Right kidney (tissue), 9 donors: Measurements from ENCODE around the gene LCE1A.
A peak's percentile ranks its signal among the peaks of the same experiment; 100 is the strongest.

Source experiments
- DNase-seq: peaks from one replicate; pipeline ENCODE4 v3.0.0-alpha.2; 2016
- long read RNA-seq, 8 donors: transcript quantifications; one replicate each; lab custom pipeline, GENCODE V29; 2026

The LCE1A gene, protein sequence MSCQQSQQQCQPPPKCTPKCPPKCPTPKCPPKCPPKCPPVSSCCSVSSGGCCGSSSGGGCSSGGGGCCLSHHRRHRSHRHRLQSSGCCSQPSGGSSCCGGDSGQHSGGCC
- long read RNA-seq, donor 1: 0 reads
- long read RNA-seq, donor 2: 0 reads
- long read RNA-seq, donor 3: 0 reads
- long read RNA-seq, donor 4: 0 reads
- long read RNA-seq, donor 5: 0 reads
- long read RNA-seq, donor 6: 0 reads
- long read RNA-seq, donor 7: 0 reads
- long read RNA-seq, donor 8: 0 reads

DNA sequence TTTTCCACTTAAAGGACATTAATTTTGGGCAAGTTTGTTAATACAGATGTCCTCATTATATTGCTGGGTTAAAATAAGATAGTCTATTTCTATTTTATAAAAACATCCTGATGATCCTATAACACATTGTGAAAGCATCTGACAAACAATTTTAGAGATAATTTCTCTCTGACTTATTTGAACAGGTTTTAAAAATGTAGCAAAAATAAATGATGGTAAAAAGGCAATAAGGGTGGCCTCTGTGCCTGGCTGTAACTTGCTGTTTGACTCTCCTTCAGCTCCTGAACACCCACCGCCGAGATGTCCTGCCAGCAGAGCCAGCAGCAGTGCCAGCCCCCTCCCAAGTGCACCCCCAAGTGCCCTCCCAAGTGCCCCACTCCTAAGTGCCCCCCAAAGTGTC is at the start of gene LCE1A:
LCE1A (plus strand) TSS at position 301 of the 400 bp plus-strand sequence; CDS start at position 301, 0 bp downstream.
- no peak for DNase-seq

DNA sequence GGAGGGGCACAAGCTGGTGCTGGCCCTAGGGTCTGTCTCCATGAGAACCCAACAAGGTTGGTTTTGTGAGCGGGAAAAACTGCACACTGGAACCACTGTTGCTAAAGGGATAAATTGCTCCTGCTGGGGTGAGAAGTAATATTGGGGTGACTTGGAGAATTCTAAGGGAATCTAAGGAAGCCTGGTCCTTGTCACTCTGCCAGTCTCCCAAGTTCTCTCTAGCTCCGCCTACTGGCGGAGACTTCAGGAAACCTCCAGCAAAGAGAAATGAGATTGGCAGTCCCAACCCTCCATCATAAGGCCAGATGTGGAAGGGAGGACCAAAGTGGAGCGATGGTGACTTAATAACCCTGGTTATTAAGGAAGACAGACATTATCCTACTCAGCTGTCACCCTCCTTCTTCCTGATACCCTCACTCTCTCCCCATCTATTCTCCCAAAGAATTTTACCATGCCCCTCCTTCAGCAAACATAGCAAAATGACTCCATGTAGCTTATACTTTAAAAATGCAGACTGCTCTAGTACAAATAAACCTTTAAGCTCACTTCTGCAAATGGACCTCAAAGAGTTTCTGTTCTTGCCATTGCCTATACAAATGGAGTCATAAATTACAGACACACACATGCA is 49.6 kb upstream of the LCE1A start:
- no peak for DNase-seq

GRCh38 chr1:152783095-152783494 is 44.2 kb upstream of the LCE1A start:
- DNase-seq: no peak

DNA sequence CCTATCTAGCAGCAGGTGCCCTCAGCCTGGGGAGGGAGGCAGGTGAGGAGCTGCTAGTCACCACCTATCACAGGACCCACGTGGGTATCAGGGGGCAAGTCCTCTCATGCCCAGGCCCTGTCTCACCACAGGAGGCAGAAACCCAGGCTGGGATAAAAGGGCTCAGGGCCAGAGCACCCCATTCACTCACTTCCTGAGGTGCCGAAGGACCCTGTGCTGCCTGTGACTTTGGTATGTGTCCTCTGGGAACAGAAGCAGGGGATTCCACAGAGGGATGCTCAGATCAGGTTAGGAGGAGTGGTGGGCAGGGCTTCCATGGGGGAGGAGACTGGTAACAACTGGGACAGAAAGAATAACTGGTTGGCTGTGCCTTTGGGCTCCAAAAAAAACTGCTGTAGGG is 41.2 kb upstream of the LCE1A start, which contains the start of gene LCE1E:
LCE1E (plus strand) TSS at position 181 of the 400 bp plus-strand sequence. CDS start 1,043 bp downstream, outside the sequence.
- no peak for DNase-seq

DNA sequence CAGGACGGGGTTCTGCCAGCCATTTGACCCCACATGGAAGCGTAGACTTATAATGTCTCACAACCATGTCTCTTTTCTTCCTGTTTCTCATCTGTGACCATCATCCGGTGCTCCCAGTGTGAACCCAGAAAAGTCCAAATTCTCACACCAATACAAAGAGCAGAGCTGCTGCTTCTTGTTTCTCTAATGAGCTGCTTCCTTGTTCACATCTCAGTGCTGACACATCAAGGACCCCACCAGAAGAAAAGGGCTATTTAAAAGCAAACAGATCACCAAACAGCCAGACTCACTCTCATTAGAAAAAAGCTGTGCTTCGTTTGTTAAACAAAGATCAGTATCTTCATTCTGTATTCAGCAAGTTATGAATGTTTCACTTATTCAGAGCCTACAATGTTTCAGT is 31.6 kb upstream of the LCE1A start:
- no peak for DNase-seq

DNA sequence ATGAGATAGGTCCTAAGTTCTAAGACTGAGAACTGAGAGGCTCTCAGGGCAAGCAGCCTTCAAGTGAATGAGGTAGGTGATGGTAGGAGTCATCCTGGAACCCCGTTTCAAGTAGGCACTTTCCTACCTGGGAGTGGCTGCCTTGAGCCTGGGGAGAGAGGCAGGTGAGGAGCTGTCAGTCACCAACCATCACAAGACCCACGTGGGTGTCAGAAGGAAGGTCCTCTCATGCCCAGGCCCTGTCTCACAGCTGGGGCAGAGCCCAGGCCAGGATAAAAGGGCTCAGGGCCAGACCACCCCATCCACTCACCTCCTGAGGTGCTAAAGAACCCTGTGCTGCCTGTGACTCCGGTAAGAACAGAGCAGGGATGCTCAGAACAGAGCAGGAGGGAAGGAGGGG is 30.9 kb upstream of the LCE1A start, which contains the start of gene LCE1D:
LCE1D (plus strand) TSS at position 301 of the 400 bp plus-strand sequence. CDS start 1,074 bp downstream, outside the sequence.
- no peak for DNase-seq

GRCh38 chr1:152801333-152801732 is 25.9 kb upstream of the LCE1A start:
- DNase-seq: no peak

DNA sequence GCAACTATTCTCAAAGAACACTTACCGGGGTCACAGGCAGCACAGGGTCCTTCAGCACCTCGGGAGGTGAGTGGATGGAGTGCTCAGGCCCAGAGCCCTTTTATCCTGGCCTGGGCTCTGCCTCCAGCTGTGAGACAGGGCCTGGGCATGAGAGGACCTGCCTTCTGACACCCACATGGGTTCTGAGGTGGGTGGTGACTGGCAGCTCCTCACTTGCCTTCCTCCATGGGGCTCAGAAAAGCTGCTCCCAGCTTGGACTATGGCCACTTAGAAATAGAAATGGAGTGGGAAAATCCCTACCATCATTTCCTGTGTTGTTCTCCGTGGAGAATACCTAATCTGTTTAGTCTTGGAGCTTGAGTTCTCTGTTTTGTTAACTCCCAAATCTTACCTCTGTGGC is 20.7 kb upstream of the LCE1A start, which contains the start of gene LCE1C:
LCE1C (minus strand) TSS at position 76 of the 400 bp plus-strand sequence. CDS start 1,173 bp downstream, outside the sequence.
- DNase-seq: no peak

DNA sequence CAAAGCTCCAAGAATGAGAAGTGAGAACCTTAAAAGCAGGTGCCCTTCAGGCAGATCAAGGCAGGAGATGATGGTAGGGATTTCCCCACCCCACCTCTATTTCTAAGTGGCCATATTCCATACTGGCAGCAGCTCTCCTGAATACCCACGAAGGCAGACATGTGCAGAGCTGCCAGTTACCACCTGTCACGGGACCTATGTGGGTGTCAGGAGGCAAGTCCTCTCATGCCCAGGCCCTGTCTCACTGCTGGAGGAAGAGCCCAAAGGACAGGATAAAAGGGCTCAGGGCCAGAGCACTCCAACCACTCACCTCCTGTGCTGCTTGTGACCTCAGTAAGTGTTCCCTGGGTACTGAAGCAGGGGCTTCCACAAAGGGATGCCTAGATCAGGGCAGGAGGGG is 16.2 kb upstream of the LCE1A start:
- no peak for DNase-seq

DNA sequence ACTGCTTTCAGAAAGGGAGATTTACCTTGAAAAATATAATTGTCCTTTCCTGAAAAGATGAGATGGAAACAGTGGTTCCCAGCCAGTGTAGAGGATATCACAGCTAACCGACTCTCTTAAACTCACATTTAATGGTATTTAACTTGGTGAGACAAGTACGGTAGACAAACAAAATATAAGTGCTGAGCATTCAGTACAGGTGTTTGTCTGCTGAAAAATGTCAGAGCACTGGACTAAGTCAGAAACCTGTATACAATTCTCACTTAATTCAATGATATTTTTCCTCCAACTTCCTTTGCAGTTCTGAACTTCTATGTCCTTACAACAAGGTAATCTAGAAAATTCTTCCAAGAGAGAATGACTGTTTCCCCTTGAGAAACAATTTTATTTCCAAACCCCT is 15.6 kb upstream of the LCE1A start, which contains the start of gene LCE1B:
LCE1B (plus strand) TSS at position 301 of the 400 bp plus-strand sequence. CDS start 476 bp downstream, outside the sequence.
- DNase-seq: no peak

DNA sequence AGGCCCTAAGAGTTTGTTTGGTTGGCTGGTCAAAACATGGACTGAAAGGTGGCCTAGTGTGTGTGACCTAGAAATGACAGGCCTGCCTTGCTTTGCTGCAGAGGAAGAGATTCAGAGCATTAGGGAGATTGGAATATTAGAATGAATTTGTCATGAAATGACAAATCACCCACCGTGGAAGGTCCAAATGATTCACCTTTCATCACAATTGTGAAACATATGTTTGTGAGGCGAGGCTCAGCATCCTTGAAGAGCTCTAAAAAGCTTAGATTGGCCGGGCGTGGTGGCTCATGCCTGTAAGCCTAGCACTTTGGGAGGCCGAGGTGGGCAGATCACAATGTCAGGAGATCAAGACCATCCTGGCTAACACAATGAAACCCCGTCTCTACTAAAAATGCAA is 10.0 kb upstream of the LCE1A start:
- DNase-seq: no peak

GRCh38 chr1:152823294-152823693 is 4.0 kb upstream of the LCE1A start:
- no peak for DNase-seq

DNA sequence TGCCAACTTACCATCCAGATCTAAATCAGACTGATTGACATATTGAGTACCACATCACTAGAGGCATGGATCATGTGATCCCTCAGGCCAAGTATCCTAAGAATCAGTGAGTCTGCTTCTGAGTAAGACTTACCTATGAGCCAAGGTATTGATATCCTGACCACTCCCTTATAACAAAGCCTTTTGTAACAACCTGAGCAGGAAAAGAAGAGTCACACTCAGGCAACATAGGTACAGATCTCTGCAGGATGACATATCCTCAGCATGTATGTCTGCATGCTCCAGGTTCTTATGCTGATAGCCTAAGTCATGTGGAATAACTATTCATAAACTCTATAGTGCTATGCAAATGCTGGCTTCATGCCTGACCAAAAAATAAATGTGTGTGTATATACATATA is 2.3 kb upstream of the LCE1A start:
- no peak for DNase-seq

DNA sequence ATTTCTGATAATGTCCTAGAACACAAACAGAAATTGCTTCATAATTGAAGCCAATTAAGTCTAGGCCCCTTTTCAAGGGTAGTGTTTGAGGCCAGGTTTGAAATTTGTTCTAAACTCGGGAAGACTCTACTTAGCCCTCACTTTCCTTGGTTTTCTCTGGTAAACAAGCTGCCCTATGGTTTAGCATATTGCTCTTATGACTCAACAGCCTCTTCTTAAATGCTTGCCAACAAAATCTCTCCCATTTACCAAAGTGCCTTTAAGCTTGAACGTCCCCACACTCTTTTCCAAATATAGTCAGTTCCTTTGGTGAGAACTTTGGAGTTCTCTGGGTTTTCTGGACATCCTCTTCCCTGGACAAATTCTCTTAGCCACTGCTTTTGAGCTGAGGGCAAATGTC is 9.6 kb downstream of the LCE1A start:
- no peak for DNase-seq

GRCh38 chr1:152842556-152842955 is 15.3 kb downstream of the LCE1A start, which contains the start of gene LCE6A:
TSS of gene LCE6A (plus strand) at chr1:152842856. CDS start at chr1:152843521, 665 bp downstream.
- DNase-seq: no peak

DNA sequence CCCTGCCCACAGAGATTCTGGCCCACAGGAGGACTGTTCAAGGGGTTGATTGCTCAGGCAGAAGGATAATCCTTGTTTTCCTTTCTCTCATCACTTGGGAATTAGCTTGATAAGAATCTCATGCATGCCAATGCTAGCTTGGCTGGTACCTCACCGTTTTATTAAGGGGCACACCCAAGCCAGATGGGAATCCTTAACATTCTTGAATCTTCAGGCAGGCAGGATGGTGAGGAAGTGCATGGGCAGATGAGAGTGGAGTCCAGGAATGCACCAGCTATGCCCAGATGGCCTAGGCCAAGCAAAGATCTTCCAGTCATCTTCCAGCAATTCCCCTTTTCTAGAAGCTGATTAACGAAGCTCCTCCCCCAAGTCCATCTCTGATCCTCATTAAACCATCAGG is 28.4 kb downstream of the LCE1A start:
- DNase-seq: no peak

DNA sequence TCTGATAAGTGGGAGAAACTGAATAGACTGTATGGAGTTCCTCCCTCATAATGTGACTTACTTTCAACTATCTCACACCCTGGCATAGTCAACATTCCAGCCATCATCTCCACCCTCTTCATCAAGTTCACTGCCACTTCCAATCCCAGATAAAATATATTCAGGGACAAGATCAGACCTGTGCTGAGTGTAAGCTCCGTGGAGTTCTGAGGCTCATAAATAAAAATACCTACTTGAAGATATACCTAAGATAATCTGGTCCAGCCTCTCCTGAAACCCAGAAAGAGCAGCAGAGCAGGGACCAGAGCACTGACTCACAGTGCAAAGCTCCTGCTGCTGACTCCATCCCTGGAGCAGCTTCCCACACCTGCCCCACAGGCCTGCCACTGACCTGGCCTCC is 30.8 kb downstream of the LCE1A start:
- no peak for DNase-seq

- no peak for DNase-seq
Measured at GRCh38 chr1:152859696-152860095, 32.4 kb downstream of the LCE1A start, which contains the start of gene LCE7A. TSS of gene LCE7A (plus strand) at chr1:152859996. CDS start at chr1:152860698, 702 bp downstream.

DNA sequence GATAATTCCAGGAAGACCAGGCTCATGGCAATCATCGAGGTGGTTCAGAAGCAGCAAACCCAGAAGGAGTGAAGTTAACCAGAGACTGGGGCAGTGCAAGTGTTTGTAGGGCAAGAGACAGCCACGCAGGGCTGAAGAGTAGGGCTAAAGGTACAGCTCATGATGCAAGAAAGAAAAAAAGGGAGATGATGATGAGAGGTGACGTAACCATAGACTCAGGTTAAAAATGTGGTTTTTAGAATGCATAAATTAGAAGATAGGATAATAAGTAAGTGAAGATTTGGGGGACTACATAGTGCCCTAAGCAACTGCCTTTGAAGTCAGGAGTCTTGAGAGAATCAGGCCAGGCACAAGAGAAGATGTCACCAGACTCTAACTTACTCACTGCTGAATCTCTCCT is 32.9 kb downstream of the LCE1A start:
- no peak for DNase-seq

- DNase-seq: no peak
Measured at GRCh38 chr1:152861374-152861773, 34.1 kb downstream of the LCE1A start.

DNA sequence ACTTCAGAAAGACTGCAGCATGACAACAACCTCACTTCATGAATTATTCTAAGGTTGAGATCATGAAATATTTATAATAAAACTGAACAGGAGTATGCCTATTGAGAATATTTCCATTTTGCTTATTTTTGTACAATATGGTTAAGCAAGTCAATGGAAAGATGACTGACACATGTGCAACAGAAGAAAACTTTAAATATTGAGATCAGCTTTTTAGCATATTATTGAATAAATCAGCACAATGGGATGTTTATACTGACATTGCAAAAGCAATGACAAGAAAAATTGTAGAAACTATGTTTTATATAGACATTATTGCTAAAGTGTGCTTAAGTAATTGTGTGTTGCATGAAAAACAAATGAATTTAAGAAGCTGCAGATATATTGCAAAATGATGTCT is 37.2 kb downstream of the LCE1A start:
- DNase-seq: no peak

- no peak for DNase-seq
Measured at GRCh38 chr1:152866321-152866720, 39.0 kb downstream of the LCE1A start.

DNA sequence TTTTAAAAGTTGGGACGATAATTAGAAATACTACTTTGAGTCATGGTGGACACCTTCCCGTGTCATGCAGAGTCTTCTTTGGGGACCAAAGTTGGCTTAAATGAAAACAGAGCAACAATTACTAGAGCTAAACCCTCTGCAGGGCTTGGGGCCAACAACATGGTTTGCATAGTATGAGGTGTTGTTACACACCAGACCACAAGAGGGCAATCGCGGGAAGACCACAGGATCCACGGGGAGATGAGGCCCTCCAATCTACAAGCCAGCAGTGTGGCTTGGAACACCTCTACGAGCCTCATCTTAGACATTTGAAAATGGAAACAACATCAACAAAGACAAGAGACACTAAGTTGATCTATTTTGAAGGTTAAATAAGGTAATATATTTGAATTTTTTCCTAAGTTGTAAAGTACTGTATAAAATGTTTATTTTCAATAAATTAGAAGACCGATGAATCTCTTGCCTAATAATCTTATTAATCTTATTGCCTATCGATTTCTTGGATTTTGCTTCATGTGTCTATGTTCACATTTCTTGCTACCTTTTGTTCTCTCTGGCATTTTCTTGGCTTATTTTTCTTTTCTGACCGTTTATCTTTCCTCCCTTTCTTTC is 42.6 kb downstream of the LCE1A start:
- DNase-seq: peak; percentile 12
